Frontal cortex (tissue), 4 donors: ENCODE results near the gene PPT1. TPM values are rescaled to one million over a fixed set of nuclear protein-coding genes. Genes with fewer than 3 reads are reported as not detected.

Source experiments
- DNase-seq, 2 donors: peaks; one replicate each; pipeline ENCODE4 v3.0.0; 2012; ENCODE audit warnings: low spot score in 2 of 2
- FAIRE-seq: peaks from 2 replicates; lab custom pipeline; 2012; peaks lifted over from hg19 to GRCh38; lab: Jason Lieb, UNC
- total RNA-seq: library from RNA; depleted of rRNA; stranded (reverse); fragments of >200 nt; gene quantifications from one replicate; pipeline ENCODE4 v1.2.3, GENCODE V29; 2014
- donor health status: control.
- donor health status: control.
- donor health status: control.

PPT1 gene
- total RNA-seq, 1 donor from 2014 or later, result 44.8 TPM

DNA sequence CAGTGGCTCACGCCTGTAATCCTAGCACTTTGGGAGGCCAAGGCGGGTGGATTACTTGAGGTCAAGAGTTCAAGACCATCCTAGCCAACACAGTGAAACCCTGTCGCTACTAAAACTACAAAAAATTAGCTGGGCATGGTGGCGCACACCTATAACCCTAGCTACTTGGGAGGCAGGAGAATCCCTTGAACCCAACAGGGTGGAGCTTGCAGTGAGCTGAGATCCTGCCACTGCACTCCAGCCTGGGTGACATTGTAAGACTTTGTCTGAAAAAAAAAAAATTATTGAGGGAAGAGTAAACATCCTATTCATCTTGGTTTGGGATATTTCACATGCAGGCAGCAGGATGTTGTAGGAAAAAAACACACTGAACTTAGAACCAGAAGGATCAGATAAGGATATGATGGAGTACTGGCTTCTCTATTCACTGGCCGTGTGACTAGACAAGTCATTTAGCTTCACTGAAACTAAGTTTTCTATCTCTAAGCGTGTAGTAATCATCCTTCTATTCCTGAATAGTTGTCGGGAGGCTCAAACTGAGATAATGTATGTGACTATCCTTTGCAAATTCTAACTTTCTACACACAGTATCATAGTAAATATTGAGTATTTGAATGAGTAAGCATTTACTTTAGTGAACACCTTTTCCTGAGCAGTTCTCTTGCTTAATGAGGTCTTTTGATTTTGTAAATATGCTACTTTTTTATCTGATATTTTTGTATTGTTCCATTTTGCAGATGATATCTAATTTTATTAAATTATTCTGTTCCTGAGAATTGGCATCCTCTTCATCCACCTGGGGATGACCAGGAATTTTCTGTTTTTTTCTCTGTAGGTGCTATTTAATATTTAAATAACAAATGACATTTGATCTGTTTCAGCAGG is 38.4 kb downstream of the PPT1 start:
- FAIRE-seq (no peak), DNase-seq (no peak)

GRCh38 chr1:40058097-40058452 is 39.0 kb downstream of the PPT1 start:
- FAIRE-seq, result no peak
- no peak for DNase-seq

DNA sequence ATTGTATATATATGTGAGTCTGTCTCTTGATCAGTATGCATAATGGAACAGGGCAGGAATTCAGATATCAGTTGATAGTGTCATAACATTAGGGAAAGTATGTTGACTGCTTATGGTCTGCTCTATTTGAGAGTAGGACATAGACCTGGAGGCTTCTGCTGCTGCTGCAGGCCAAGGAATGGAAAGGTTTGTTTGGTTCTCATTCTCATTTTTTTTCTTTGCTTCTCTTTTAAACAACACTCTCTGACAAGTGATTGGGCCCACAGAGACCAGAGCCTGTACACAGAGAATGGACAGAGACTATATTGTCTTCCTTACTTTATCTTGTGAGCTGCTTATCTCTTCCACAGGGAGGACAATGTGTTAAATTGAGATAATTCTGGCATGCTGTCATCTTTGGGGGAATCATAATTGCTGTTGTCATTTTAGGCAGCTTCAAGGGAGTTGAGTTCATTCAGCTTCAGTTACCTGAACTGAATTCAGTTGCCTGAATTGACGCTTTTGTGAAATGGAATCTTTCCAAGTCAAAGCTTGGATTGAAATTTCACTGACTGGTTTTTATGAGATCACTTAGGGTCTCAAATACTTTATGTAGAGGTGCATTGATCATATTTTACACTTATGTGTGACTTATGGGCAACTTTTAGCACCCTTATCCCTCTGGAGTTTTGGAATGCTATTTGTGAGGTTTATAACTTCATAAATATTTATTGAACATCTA is 39.6 kb downstream of the PPT1 start:
- FAIRE-seq (no peak), DNase-seq (no peak)

DNA sequence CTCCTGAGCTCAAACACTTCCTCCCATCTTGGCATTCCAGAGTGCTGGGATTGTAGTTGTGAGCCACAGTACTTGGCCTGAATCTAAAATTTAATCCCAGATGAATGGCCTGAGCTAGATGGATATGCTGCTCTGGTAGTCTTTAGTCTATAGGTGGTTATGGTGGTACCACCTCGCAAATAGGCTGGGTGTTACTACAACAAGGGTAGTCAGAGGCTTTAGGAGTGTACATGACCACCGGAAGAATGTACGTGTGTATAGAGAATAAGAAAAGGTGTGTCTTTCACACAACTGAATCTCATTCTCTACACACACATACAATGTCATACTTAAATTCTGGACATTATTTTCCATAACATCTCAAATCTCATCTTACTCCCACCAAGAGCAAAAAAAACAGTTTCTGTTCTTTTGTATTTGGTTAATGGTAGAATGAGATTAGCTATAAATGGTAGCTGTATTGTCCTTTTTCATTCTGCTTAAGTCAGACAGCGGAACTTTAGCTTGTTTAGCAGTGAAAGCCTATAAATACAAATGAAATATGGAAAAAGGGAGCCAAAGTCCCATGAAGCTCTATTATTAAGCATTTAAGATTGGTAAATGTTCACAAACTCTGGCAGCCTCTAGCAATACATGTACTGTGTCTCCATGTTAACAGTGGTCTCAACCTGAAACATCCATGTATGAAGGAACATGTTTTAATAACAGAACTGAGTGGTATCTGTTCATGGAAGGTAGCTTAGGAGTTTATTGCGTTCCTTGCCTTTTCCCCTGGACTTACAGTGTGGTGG is 40.3 kb downstream of the PPT1 start:
- DNase-seq (no peak), FAIRE-seq (no peak)

- no peak for FAIRE-seq
- DNase-seq, result no peak
Observed at GRCh38 chr1:40053138-40053887, 43.7 kb downstream of the PPT1 start.

DNA sequence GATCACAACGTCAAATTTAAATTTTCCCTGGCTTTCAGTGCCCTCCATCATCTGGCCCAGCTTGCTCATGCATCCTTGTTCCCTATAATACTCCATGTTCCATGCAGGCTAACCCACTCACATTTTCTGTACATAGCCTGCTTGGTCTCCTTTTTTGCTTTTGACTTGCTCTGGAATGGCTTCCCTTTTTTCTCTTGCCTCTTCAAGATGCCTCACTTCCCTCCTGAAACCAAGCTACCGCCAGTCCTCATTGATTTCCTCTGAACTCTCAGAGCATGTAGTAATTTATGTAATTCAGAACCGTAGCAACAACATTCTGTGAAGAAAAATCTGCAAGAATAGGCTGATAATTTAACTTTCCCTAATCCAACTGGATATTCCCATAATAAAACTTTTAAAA is 46.2 kb downstream of the PPT1 start:
- no peak for DNase-seq
- FAIRE-seq, result no peak

DNA sequence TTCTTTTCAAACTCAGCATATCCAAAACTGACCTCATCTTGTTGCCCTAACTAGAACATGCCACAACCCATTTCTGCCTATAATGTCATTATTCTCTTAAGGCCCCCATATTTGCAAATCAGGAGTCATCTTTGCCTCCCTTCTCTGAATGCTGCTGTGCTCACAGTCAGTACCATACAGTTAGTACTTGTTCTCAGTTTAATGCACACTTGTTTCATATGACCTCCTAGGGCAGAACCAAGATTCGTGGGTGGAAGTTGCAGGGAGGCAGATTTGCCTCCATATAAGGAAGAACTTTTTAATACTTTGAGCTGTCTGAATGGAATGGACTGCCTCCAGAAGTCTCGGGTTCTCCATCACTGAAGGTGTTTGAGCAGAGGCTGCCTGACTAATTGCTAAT is 47.3 kb downstream of the PPT1 start:
- DNase-seq (no peak), FAIRE-seq (no peak)

GRCh38 chr1:40047769-40048168 is 49.3 kb downstream of the PPT1 start:
- no peak for FAIRE-seq
- DNase-seq, result no peak

GRCh38 chr1:40047276-40047675 is 49.8 kb downstream of the PPT1 start:
- DNase-seq (no peak), FAIRE-seq (no peak)

DNA sequence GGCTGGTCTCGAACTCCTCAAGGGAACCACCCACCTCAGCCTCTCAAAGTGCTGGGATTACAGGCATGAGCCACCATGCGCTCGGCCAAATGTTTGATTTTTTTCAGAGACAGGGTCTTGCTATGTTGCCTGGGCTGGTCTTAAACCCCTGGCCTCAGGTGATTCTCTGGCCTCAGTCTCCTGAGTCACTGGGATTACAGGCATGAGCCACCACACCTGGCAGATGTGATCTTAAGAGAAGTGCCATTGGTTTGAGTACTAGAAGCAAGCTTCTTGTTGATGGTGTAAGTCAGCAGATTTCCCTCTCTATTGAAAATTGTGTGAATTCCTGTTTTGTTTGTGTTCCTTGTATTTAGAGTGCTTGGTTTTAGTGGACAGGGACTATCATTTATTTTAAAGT is 51.3 kb downstream of the PPT1 start:
- DNase-seq, result no peak
- FAIRE-seq, result no peak

GRCh38 chr1:40045182-40045581 is 51.9 kb downstream of the PPT1 start:
- FAIRE-seq, result no peak
- no peak for DNase-seq

DNA sequence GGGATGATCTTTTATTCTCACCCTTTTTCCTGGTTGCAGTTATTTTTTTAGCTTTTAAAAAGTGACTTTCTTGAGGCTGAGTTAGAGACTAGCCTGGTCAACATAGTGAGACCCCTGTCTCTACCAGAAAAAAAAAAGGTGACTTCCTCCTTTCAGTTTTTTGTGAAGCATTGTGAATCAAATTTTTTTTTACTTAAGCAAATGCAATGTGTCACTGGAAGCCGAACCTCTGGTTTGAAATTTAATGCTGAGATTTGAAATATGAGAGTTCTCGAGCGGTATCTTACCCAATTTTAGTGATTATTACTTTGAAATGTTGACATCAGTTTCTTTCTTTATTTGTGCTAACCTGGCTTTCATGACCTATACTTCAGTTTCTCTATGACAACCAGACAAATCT is 52.9 kb downstream of the PPT1 start:
- FAIRE-seq (no peak), DNase-seq (no peak)

- no peak for FAIRE-seq
- no peak for DNase-seq
Observed at GRCh38 chr1:40042341-40042740, 54.7 kb downstream of the PPT1 start.

GRCh38 chr1:40041466-40041838 is 55.6 kb downstream of the PPT1 start:
- FAIRE-seq (no peak), DNase-seq (no peak)

- DNase-seq (peak; percentile 94 to 97), FAIRE-seq (peak; percentile 75)
Observed at GRCh38 chr1:40040511-40041465, 56.3 kb downstream of the PPT1 start, which contains the start of gene CAP1. TSS of gene CAP1 (plus strand) at chr1:40040729. CDS start at chr1:40059347, 18,618 bp downstream.

DNA sequence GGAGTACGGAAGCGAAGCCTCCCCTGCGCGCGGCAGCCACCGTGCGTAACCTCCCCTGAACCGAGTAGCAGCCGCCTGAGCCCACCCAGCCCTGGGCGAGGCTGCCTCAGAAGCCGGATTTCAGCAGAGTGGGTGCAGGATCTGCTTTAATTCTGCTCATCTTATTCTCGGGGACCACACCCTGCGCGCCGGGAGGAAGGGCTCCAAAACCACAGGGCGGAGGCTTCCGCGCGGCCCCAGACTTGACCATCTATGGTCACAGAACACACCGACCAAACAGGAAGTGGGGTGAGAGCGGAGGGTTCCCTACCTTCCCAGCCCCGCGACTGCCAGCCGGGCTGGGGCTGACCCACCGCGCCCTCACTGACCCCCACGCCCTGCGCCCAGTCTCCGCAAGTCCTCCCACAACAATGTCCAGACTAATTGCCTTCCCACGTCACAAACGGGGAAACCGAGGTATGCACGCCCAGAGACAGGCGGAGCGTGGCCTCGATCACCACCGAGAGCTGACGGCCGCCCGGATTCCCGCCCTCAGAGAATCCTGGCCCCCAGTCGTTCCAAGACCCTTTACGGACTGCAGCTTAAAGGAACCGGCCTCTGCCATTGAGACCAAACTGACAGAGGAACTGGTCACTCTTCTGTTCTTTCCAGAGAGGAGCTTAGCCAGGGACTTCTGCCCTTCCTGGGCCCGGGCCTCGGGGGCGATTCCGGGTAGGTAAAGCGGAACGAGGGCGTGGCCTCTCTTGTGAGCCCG is 57.1 kb downstream of the PPT1 start:
- DNase-seq, result peak; percentile 38 to 51
- FAIRE-seq, result no peak

DNA sequence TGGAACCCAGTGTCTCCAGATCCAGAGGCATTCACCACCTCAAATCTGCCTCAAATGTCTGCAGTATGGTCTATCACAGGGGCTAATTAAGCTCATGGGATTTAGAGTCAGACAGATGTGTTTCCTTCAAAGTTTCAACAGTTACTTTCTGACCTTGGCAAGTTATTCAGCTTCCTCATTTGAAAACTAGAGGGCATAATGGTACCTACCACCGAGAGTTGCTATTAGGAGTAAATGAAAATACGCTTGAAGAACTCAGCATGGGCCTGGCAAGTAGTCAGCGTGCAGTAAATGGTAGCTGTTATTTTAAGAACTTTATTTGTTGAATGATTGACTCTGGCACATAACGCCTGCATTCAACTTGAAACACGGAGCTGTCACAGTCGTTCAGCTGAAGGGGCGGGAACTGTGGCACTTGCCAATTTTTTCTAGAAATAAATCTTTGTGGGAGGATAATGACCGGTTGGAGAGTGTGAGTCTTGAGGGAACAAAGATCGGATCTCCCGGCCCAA is 57.8 kb downstream of the PPT1 start:
- DNase-seq (no peak), FAIRE-seq (no peak)

DNA sequence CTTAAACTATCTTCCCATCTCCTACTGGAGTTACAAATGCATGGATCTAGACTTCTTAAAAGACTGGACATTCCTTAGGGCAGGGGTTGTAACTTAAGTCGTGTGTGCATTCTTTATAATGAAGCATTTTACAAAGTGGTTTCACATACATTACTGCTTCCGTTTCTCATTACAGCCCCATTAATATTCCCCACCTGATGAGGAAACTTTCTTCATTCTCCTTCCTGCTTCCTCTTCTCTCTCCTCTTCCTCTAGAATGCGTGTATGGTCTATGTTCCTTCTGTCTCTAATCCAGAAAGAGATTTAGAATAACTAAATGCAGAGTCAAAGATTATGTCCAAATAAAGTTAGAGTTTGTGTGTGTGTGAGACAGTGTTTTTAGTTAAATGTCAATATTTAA is 58.4 kb downstream of the PPT1 start:
- no peak for FAIRE-seq

More for the DNA sequence above, 58.4 kb downstream of the PPT1 start:
- DNase-seq, result no peak
